SJSA1 (cell line): ENCODE data around the gene HIP1. TPM values are rescaled to one million over a fixed set of nuclear protein-coding genes. Genes with fewer than 3 reads are reported as not detected.
"Not testable (repeated sequence)": the region's sequence is repeated elsewhere in the genome, so short reads cannot be mapped to it uniquely, and the experiment has no call there.

Source experiments
- DNase-seq, 2 experiments: peaks; one replicate each; pipeline ENCODE4 v3.0.0-alpha.2; 2015 to 2020; ENCODE audit warnings: low spot score in 2 of 2, low read depth in 1 of 2
- H3K27ac ChIP-seq: fragments of 250-450 bp; sonication (Bioruptor Pico); 2 replicates; pipeline ENCODE4 v1.5.1; 2020; ENCODE audit warnings: mild to moderate bottlenecking, moderate library complexity
- H3K27me3 ChIP-seq: fragments of 250-450 bp; sonication (Bioruptor Pico); replicated peaks from 2 replicates; pipeline ENCODE4 v1.5.1; 2020; ENCODE audit warnings: mild to moderate bottlenecking, moderate library complexity
- H3K36me3 ChIP-seq: fragments of 250-450 bp; sonication (Bioruptor Pico); 2 replicates; pipeline ENCODE4 v1.5.1; 2020; ENCODE audit warnings: mild to moderate bottlenecking
- H3K4me1 ChIP-seq: fragments of 250-450 bp; sonication (Bioruptor Pico); replicated peaks from 2 replicates; pipeline ENCODE4 v1.6.1; 2021; ENCODE audit warnings: mild to moderate bottlenecking
- H3K4me3 ChIP-seq: fragments of 250-450 bp; sonication (Bioruptor Pico); 2 replicates; pipeline ENCODE4 v1.5.1; 2020; ENCODE audit warnings: mild to moderate bottlenecking
- H3K9me3 ChIP-seq: fragments of 250-450 bp; sonication (Bioruptor Pico); replicated peaks from 2 replicates; pipeline ENCODE4 v1.5.1; 2020; ENCODE audit warnings: mild to moderate bottlenecking
- total RNA-seq: library from RNA; depleted of rRNA; stranded (reverse); fragments of >200 nt; shearing (Covaris generic); gene quantifications from 2 replicates; pipeline ENCODE4 v1.2.3, GENCODE V29; 2014

Gene HIP1
- total RNA-seq, 1 experiment from 2014 or later, result 24.7 TPM

DNA sequence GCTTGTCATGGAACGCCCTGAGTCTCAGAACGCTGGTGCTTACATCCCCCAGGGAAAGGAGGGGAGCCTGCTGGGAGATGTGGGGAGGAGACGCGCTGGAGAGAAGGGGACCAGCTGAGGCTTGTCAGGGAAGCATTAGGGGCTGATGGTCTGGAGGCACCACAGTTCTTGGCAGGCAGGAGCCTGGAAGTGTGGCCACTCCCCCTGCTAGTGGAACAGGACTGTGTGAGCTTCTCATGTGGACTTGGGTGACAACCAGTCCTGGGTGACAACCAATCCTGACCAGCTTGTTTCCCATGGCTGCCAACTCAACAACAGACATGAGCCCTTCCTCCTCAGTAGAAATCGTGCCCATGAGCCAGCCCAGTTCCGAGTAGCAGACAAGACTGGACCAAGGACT is 158.8 kb downstream of the HIP1 start:
- H3K4me1 ChIP-seq, result no peaks in the 10 kb centered on the region
- no peak overlapping the region for H3K27ac ChIP-seq
- no peak overlapping the region for H3K4me3 ChIP-seq
- H3K36me3 ChIP-seq, result peaks cover 26% of the 10 kb centered on the region
- no peak for DNase-seq
- H3K9me3 ChIP-seq, result no peaks in the 10 kb centered on the region
- H3K27me3 ChIP-seq, result no peaks in the 10 kb centered on the region

DNA sequence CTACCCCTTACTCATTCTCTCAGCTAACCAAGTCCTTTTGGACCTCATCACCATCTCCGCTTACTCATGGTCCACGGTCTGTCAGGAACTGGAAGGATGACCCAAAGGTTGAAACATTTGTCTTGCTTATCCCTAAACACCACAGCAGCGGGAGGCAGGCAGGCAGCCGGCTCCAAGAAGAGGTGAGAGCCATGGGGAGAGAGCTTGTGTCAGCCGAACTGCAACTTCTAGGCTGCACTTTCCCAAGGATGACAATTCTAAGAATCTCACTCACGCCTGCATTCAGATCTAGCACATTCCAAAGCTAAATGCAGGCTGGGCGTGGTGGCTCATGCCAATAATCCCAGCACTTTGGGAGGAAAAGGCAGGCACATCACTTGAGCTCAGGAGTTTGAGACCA is 160.7 kb downstream of the HIP1 start:
- no peak for DNase-seq
- Histone ChIP-seq H3K4me3 (no peak overlapping the region), H3K36me3 (peaks cover 22% of the 10 kb centered on the region), H3K9me3 (no peaks in the 10 kb centered on the region), H3K27ac (no peak overlapping the region), H3K4me1 (no peaks in the 10 kb centered on the region), H3K27me3 (no peaks in the 10 kb centered on the region)

DNA sequence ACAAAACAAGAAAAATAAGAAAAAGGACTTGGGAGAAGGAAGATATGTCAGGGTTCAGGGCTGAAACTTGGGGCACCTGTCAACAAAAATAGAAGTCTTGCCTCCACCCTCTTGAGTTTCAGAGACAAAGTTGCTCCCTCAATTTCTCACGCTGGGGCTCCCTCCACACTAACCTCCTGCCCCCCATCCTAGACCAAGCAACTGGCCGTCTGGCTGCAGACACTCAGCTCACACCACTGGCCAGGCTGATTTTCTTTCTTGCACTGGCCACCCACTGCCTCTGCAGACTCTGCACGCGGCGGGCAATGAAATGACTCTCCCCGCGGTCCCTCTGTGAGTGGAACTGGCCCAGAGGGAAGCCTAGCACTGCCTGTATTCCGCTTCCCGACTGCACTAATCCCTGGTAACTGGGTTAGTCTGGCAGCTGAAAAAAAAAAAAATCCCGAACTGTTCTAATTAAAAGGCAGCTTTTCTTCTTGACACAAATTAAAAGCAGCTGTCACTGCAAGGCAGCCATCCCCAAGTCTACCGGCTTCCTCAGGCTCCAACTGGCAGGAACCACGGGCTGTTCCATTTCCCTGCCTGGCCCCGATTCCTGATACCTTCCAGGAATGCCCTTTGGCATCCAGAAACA is 163.1 kb downstream of the HIP1 start:
- Histone ChIP-seq H3K27ac (no peak overlapping the region), H3K4me1 (no peaks in the 10 kb centered on the region), H3K36me3 (peaks cover 20% of the 10 kb centered on the region), H3K4me3 (no peak overlapping the region), H3K27me3 (no peaks in the 10 kb centered on the region), H3K9me3 (no peaks in the 10 kb centered on the region)
- no peak for DNase-seq

DNA sequence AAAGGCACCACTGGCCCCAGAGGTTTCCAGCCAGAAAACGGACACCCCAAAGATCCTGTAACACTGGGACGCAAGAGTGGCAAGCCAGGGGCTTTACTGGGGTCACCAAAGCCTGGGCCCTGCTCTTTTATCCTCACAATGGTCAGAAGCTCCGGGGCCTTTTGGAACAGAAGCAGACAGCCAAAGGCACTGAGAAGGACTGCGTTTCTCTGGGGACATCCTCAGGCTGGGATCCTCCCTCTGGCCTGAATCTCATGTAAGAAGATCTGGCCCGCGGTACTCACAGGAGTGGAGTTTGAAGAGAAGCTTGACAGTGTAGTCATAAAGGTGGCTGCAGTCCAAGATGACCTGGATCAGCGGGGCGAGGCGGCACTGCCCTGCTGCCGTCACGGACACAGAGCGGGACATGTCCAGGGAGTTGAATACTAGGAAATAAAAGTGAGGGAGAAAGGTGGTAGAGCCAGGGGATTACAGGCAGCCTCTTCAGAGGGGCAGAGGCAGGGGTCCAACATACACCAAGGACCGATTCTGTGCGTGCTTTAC is 165.2 kb downstream of the HIP1 start:
- Histone ChIP-seq H3K27ac (no peak overlapping the region), H3K4me3 (no peak overlapping the region), H3K27me3 (no peaks in the 10 kb centered on the region), H3K9me3 (no peaks in the 10 kb centered on the region), H3K36me3 (peaks cover 11% of the 10 kb centered on the region), H3K4me1 (no peaks in the 10 kb centered on the region)
- no peak for DNase-seq

GRCh38 chr7:75572814-75573213 is 165.9 kb downstream of the HIP1 start:
- Histone ChIP-seq H3K4me1 (no peaks in the 10 kb centered on the region), H3K9me3 (no peaks in the 10 kb centered on the region), H3K4me3 (no peak overlapping the region), H3K27ac (no peak overlapping the region), H3K27me3 (no peaks in the 10 kb centered on the region), H3K36me3 (peaks cover 11% of the 10 kb centered on the region)
- DNase-seq, result no peak

- Histone ChIP-seq H3K4me1 (no peaks in the 10 kb centered on the region), H3K9me3 (no peaks in the 10 kb centered on the region), H3K36me3 (peaks cover 12% of the 10 kb centered on the region), H3K4me3 (no peak overlapping the region), H3K27ac (no peak overlapping the region), H3K27me3 (no peaks in the 10 kb centered on the region)
- DNase-seq, result no peak
Observed at GRCh38 chr7:75572396-75572795, 166.3 kb downstream of the HIP1 start.

DNA sequence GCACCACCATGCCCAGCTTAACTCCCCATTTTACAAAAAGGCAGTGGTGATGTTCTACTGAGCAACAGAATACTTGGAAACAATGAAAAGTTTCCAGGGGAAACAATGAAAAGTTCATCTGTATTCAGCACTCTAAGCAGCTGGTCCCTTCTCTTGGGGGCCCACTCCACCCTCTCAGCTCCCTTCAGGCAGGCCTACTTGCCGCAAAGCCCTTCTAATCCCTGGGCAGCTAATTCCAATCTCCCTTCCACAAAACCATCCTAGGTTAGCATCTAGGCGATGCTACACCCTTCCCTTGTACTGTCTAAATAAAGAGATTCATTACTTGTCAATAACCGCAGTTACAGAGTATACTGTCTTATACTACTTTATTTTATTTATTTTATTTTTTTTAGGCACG is 167.5 kb downstream of the HIP1 start:
- Histone ChIP-seq H3K4me3 (no peak overlapping the region), H3K27ac (no peak overlapping the region), H3K4me1 (no peaks in the 10 kb centered on the region), H3K27me3 (no peaks in the 10 kb centered on the region), H3K36me3 (peaks cover 18% of the 10 kb centered on the region), H3K9me3 (no peaks in the 10 kb centered on the region)
- no peak for DNase-seq

DNA sequence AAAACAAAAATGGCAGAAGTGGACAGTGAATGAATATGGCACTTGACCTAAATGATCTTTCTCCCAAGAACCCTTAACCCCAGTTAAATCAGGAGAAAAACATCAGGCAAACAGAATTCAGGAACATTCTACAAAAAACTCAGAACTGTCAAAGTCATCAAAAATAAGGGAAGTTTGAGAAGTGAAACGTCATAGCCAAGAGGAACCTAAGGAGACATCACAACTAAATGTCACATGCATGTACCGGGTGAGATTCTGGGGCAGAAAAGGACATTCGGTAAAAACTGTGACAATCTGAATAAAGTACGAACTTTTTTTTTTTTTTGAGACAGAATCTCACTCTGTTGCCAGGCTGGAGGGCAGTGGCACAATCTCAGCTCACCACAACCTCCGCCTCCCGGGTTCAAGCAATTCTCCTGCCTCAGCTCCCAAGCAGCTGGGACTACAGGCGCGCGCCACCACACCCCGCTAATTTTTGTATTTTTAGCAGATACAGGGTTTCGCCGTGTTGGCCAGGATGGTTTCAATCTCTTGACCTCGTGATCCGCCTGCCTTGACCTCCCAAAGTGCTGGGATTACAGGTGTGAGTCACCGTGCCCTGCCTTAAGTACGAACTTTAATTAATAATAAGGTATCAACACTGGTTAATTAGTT is 169.0 kb downstream of the HIP1 start:
- not testable (repeated sequence) for DNase-seq, H3K27ac ChIP-seq, H3K27me3 ChIP-seq, H3K4me3 ChIP-seq, H3K9me3 ChIP-seq
- peaks cover 18% of the 10 kb centered on the region for H3K36me3 ChIP-seq
- H3K4me1 ChIP-seq, result peaks cover 13% of the 10 kb centered on the region

- H3K9me3 ChIP-seq, result no peaks in the 10 kb centered on the region
- no peak for DNase-seq
- H3K27me3 ChIP-seq, result no peaks in the 10 kb centered on the region
- H3K4me1 ChIP-seq, result peaks cover 15% of the 10 kb centered on the region
- H3K27ac ChIP-seq, result no peak overlapping the region
- H3K4me3 ChIP-seq, result no peak overlapping the region
- H3K36me3 ChIP-seq, result peaks cover 23% of the 10 kb centered on the region
Observed at GRCh38 chr7:75567948-75568595, 170.7 kb downstream of the HIP1 start.

- H3K4me3 ChIP-seq, result no peak overlapping the region
- peak overlapping the region; percentile 49 for H3K27ac ChIP-seq
- DNase-seq, result peak; percentile 70 to 81
- H3K9me3 ChIP-seq, result no peaks in the 10 kb centered on the region
- H3K27me3 ChIP-seq, result no peaks in the 10 kb centered on the region
- peaks cover 37% of the 10 kb centered on the region for H3K36me3 ChIP-seq
- peaks cover 15% of the 10 kb centered on the region for H3K4me1 ChIP-seq
Observed at GRCh38 chr7:75565132-75565837, 173.5 kb downstream of the HIP1 start.

DNA sequence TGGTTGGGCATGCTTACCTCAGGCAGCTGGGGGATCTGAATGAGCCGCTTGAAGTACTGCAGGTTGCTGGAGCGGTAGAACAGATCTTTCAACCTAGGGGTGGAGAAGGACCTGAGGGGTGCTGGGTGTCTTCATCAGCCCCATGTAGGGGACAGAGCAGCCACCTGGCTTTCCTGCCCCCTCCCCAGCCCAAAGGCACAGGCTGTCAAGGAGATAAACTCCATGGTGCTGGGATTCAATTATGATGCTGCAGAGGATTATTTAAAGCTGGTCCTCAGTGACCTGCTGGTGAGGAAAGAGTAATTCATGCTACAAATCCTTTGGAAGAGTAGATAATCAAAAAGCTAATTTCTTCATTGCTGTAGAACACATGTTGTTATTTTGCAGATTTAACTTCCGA is 175.6 kb downstream of the HIP1 start:
- Histone ChIP-seq H3K27ac (no peak overlapping the region), H3K4me3 (no peak overlapping the region), H3K36me3 (peaks cover 37% of the 10 kb centered on the region), H3K9me3 (no peaks in the 10 kb centered on the region), H3K4me1 (peaks cover 15% of the 10 kb centered on the region), H3K27me3 (no peaks in the 10 kb centered on the region)
- no peak for DNase-seq

DNA sequence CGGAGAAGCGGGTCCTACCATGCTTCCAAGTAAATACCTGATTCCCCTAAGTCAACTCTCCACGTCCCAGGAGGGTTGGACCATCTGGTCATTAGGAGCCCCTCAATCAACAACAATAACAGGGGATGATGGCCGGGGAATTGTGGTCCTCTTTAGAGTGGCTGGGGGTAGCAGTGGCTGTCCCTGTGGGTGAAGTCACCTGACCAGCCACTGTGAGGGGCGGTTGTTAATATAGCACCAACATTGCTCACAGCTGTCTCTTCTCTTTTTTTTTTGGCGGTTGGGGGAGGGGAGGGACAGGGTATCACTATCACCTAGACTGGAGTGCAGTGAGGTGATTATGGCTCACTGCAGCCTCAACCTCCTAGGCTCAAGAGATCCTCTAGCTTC is 178.8 kb downstream of the HIP1 start:
- H3K27me3 ChIP-seq, result no peaks in the 10 kb centered on the region
- peaks cover 4% of the 10 kb centered on the region for H3K4me1 ChIP-seq
- no peaks in the 10 kb centered on the region for H3K9me3 ChIP-seq
- peaks cover 42% of the 10 kb centered on the region for H3K36me3 ChIP-seq
- no peak overlapping the region for H3K27ac ChIP-seq
- H3K4me3 ChIP-seq, result no peak overlapping the region
- no peak for DNase-seq

GRCh38 chr7:75559355-75559975 is 179.3 kb downstream of the HIP1 start:
- DNase-seq, result no peak
- Histone ChIP-seq H3K27me3 (no peaks in the 10 kb centered on the region), H3K9me3 (no peaks in the 10 kb centered on the region), H3K36me3 (peaks cover 46% of the 10 kb centered on the region), H3K4me1 (no peaks in the 10 kb centered on the region), H3K27ac (no peak overlapping the region), H3K4me3 (no peak overlapping the region)
